Keratinocyte (primary cell): ENCODE measurements around the gene RFFL. TPM values are rescaled to one million over a fixed set of nuclear protein-coding genes. Genes with fewer than 3 reads are reported as not detected.

Experiments used
- DNase-seq: peaks from one replicate; pipeline ENCODE4 v3.0.0-alpha.2; 2011; ENCODE audit warnings: low read depth, missing footprints, low spot score
- FAIRE-seq: peaks from 2 replicates; lab custom pipeline; 2011; peaks lifted over from hg19 to GRCh38; lab: Jason Lieb, UNC
- H2AFZ ChIP-seq: 2 replicates; pipeline ENCODE4 v1.6.0; 2012; ENCODE audit warnings: low read length, control low read depth, inconsistent platforms; ENCODE audit not compliant: control insufficient read depth
- H3K27ac ChIP-seq: 2 replicates; pipeline ENCODE4 v1.5.1; 2011; ENCODE audit warnings: low read length; ENCODE audit not compliant: control insufficient read depth, insufficient read depth
- H3K27me3 ChIP-seq: 3 replicates; pipeline ENCODE4 v1.6.0; 2011; ENCODE audit warnings: low read length; ENCODE audit not compliant: control insufficient read depth, insufficient read depth; ENCODE audit errors: extremely low read depth
- H3K36me3 ChIP-seq, 2 experiments: 2 replicates in 1 of 2; 3 replicates in 1 of 2; pipeline ENCODE4 v1.5.1; 2011; ENCODE audit warnings: low read length in 2 of 2, mild to moderate bottlenecking in 1 of 2; ENCODE audit not compliant: control insufficient read depth in 2 of 2, insufficient read depth in 2 of 2; ENCODE audit errors: extremely low read depth in 1 of 2
- H3K4me1 ChIP-seq: 3 replicates; pipeline ENCODE4 v1.5.1; 2011; ENCODE audit warnings: low read length; ENCODE audit not compliant: control insufficient read depth, insufficient read depth; ENCODE audit errors: extremely low read depth
- H3K4me2 ChIP-seq: 3 replicates; pipeline ENCODE4 v1.6.0; 2011; ENCODE audit warnings: low read depth, low read length; ENCODE audit not compliant: control insufficient read depth, insufficient read depth; ENCODE audit errors: extremely low read depth
- H3K4me3 ChIP-seq, 3 experiments: fragments of 200-600 bp in 1 of 3; sonication (generic) in 1 of 3; 2 replicates in 2 of 3; 3 replicates in 1 of 3; pipeline ENCODE4 v1.5.1; 2011 to 2016; ENCODE audit warnings: low read length in 3 of 3, mild to moderate bottlenecking in 3 of 3, control low read depth in 2 of 3, inconsistent platforms in 1 of 3, low read depth in 1 of 3, mixed read lengths in 1 of 3, mixed run types in 1 of 3, moderate library complexity in 1 of 3; ENCODE audit not compliant: control insufficient read depth in 2 of 3, insufficient read depth in 2 of 3; ENCODE audit errors: extremely low read depth in 1 of 3
- H3K79me2 ChIP-seq: 2 replicates; pipeline ENCODE4 v1.6.0; 2012; ENCODE audit warnings: low read length; ENCODE audit not compliant: control insufficient read depth, insufficient read depth
- H3K9ac ChIP-seq: 3 replicates; pipeline ENCODE4 v1.6.0; 2011; ENCODE audit warnings: low read length; ENCODE audit not compliant: control insufficient read depth, insufficient read depth; ENCODE audit errors: extremely low read depth
- H3K9me1 ChIP-seq: 3 replicates; pipeline ENCODE4 v1.6.0; 2011; ENCODE audit warnings: low read length; ENCODE audit not compliant: control insufficient read depth, insufficient read depth; ENCODE audit errors: extremely low read depth
- H3K9me3 ChIP-seq: 2 replicates; pipeline ENCODE4 v1.5.1; 2012; ENCODE audit warnings: low read depth, low read length; ENCODE audit not compliant: control insufficient read depth
- H4K20me1 ChIP-seq: 3 replicates; pipeline ENCODE4 v1.6.0; 2011; ENCODE audit warnings: low read length; ENCODE audit not compliant: control insufficient read depth, insufficient read depth; ENCODE audit errors: extremely low read depth
- CTCF ChIP-seq, 3 experiments: IDR thresholded peaks in 1 of 3; conservative IDR thresholded peaks in 1 of 3; optimal IDR thresholded peaks in 1 of 3; 2 replicates in 2 of 3; 3 replicates in 1 of 3; pipeline versions ENCODE3 to v1.5.1; 2011; ENCODE audit warnings: low read length in 3 of 3, mild to moderate bottlenecking in 3 of 3, moderate library complexity in 2 of 3, control low read depth in 1 of 3, inconsistent platforms in 1 of 3; ENCODE audit not compliant: insufficient read depth in 2 of 3; ENCODE audit errors: extremely low read depth in 1 of 3
- EZH2 ChIP-seq: IDR thresholded peaks from one replicate; pipeline ENCODE4 v1.6.1; 2012; ENCODE audit warnings: inconsistent platforms, mild to moderate bottlenecking, low read length, moderate library complexity
- dilution Hi-C: fragments of 300-500 bp; cut with MboI; formaldehyde crosslinking; loops from one replicate; pipeline ENCODE4 v1.7.0; 2020; ENCODE audit warnings: low sequenced_read_pairs; ENCODE audit not compliant: extremely low pct_ligation_motif_present
- polyA plus RNA-seq, 5 experiments: library from polyadenylated mRNA; depleted of rRNA in 3 of 5; stranded (reverse) in 3 of 5; stranded (forward) in 1 of 5; unstranded in 1 of 5; fragments of >200 nt; gene quantifications; 1 replicate in 1 of 5; 2 replicates in 3 of 5; 3 replicates in 1 of 5; pipeline versions ENCODE4 v1.2.1 to v1.2.3, GENCODE V29; 2011 to 2012; ENCODE audit warnings: missing spikeins in 2 of 5, low read depth in 1 of 5, low replicate concordance in 1 of 5

RFFL gene
- polyA plus RNA-seq, 1 donor (not counting 4 experiments of a cell fraction or from before 2014, with no cell fraction given) = 13.5 TPM

- Histone ChIP-seq H3K4me2 (no peak overlapping the region), H3K4me3 (no peak overlapping the region), H3K79me2 (no peaks in the 10 kb centered on the region), H2AFZ (no peak overlapping the region), H3K9ac (no peak overlapping the region), H3K9me3 (no peaks in the 10 kb centered on the region), H3K27ac (no peak overlapping the region), H4K20me1 (no peaks in the 10 kb centered on the region), H3K9me1 (no peaks in the 10 kb centered on the region), H3K36me3 (no peaks in the 10 kb centered on the region), H3K27me3 (no peaks in the 10 kb centered on the region), H3K4me1 (peaks cover 9% of the 10 kb centered on the region)
- DNase-seq (no peak), FAIRE-seq (no peak)
- dilution Hi-C loops = no loop called here
- TF ChIP-seq CTCF (optimal IDR thresholded peaks at IDR 0.05 in 1 of 3, IDR thresholded peaks at IDR 0.05 in 1 of 3, conservative IDR thresholded peaks at IDR 0.05 in 1 of 3; ENCODE audit: extremely low read depth in 1 of 3, insufficient read depth in 2 of 3, low read length in 3 of 3) (no peak), EZH2 (no peak)
Observed at GRCh38 chr17:34974794-34975785, 88.4 kb downstream of the RFFL start.

DNA sequence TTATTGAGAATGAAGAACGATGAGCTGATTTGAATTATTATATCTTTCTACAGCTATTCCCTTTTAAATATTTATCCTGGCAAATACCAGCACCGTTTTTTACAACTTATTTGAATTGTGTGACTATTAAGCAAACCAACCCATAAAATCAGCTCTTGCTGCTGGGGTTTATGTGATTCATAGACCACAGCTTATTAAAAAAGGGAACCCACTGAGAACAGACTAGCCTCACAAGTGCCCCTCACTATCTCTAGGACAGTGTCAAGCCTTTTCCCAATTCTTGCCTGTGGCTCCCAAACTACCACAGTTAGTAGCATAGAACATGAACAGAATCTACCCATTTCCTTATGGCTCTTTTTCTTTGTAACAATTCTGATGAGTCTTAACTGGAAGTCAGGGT, 89.3 kb downstream of the RFFL start:
- Histone ChIP-seq H3K9me1 (no peaks in the 10 kb centered on the region), H2AFZ (no peak overlapping the region), H3K9ac (no peak overlapping the region), H3K36me3 (no peaks in the 10 kb centered on the region), H3K4me2 (no peak overlapping the region), H4K20me1 (no peaks in the 10 kb centered on the region), H3K27ac (no peak overlapping the region), H3K4me1 (peaks cover 2% of the 10 kb centered on the region), H3K79me2 (no peaks in the 10 kb centered on the region), H3K27me3 (no peaks in the 10 kb centered on the region), H3K4me3 (no peak overlapping the region), H3K9me3 (no peaks in the 10 kb centered on the region)
- no peak for DNase-seq
- dilution Hi-C loops = no loop called here
- FAIRE-seq = no peak
- TF ChIP-seq EZH2 (no peak), CTCF (optimal IDR thresholded peaks at IDR 0.05 in 1 of 3, IDR thresholded peaks at IDR 0.05 in 1 of 3, conservative IDR thresholded peaks at IDR 0.05 in 1 of 3; ENCODE audit: extremely low read depth in 1 of 3, insufficient read depth in 2 of 3, low read length in 3 of 3) (no peak)
